GM12878 (cell line): ENCODE results near the gene ZMYND12. TPM values are rescaled to one million over a fixed set of nuclear protein-coding genes. Genes with fewer than 3 reads are reported as not detected.

Experiments
- ASH2L ChIP-seq: fragments of 300-600, 200-600 bp; sonication (generic); IDR thresholded peaks from 2 replicates; pipeline ENCODE4 v1.6.1; 2017; ENCODE audit warnings: low read depth, mild to moderate bottlenecking, borderline replicate concordance
- CEBPZ ChIP-seq: fragments of 150-350 bp; IDR thresholded peaks from 2 replicates; pipeline ENCODE4 v1.6.1; 2016; ENCODE audit warnings: low read depth, low read length
- CHD2 ChIP-seq: IDR thresholded peaks from 2 replicates; pipeline ENCODE4 v1.6.1; 2011; ENCODE audit warnings: low read depth, low read length, improper control_type of control experiment, borderline replicate concordance
- ETV6 ChIP-seq, 2 experiments: fragments of 450-650 bp in 1 of 2; IDR thresholded peaks in 1 of 2; conservative IDR thresholded peaks in 1 of 2; 2 replicates each; pipeline ENCODE4 v1.6.1; 2014; ENCODE audit warnings: antibody characterized with exemption in 1 of 2, borderline replicate concordance in 1 of 2, low read depth in 1 of 2, mild to moderate bottlenecking in 1 of 2, moderate library complexity in 1 of 2
- NFYA ChIP-seq: IDR thresholded peaks from 2 replicates; pipeline ENCODE4 v1.6.1; 2011; ENCODE audit warnings: low read depth, mild to moderate bottlenecking, low read length, improper control_type of control experiment, borderline replicate concordance
- NR2C1 ChIP-seq: fragments of 450-650 bp; IDR thresholded peaks from 2 replicates; pipeline ENCODE4 v1.6.1; 2017; ENCODE audit warnings: antibody characterized with exemption, mild to moderate bottlenecking, moderate library complexity
- PAX8 ChIP-seq: fragments of 450-650 bp; IDR thresholded peaks from 2 replicates; pipeline ENCODE4 v1.6.1; 2017; ENCODE audit warnings: mild to moderate bottlenecking, moderate library complexity
- SMC3 ChIP-seq: IDR thresholded peaks from 2 replicates; pipeline ENCODE4 v1.6.1; 2011; ENCODE audit warnings: low read length, improper control_type of control experiment, borderline replicate concordance
- TAF1 ChIP-seq: IDR thresholded peaks from 2 replicates; pipeline ENCODE4 v1.6.1; 2011; ENCODE audit warnings: mild to moderate bottlenecking, low read depth, low read length, borderline replicate concordance
- TCF3 ChIP-seq: IDR thresholded peaks from 2 replicates; pipeline ENCODE4 v1.6.1; 2012; ENCODE audit warnings: low read depth, mild to moderate bottlenecking, low read length, borderline replicate concordance; ENCODE audit not compliant: insufficient read depth
- ZNF217 ChIP-seq: fragments of 450-650 bp; IDR thresholded peaks from 2 replicates; pipeline ENCODE4 v1.6.1; 2017; ENCODE audit warnings: antibody characterized with exemption, mild to moderate bottlenecking
- ZNF622 ChIP-seq: fragments of 450-650 bp; IDR thresholded peaks from 2 replicates; pipeline ENCODE4 v1.6.1; 2017; ENCODE audit warnings: mild to moderate bottlenecking, inconsistent platforms
- polyA plus RNA-seq, 11 experiments: library from polyadenylated mRNA; depleted of rRNA in 4 of 11; unstranded in 6 of 11; stranded (reverse) in 5 of 11; fragments of >200 nt; fragmentation: Nextera tagmentation in 4 of 11; fragmentation: Illumina TruSeq in 1 of 11; extraction: Ambion mirVana in 4 of 11; extraction: Trizol in 1 of 11; gene quantifications; 1 replicate in 1 of 11; 2 replicates in 10 of 11; pipeline versions ENCODE4 v1.2.1 to v1.2.3, GENCODE V29; 2011 to 2016; ENCODE audit warnings: inconsistent platforms in 2 of 11, missing spikeins in 2 of 11, low read depth in 1 of 11
- total RNA-seq, 4 experiments: library from RNA; depleted of rRNA in 3 of 4; stranded (reverse); fragments of >200 nt in 3 of 4; fragmentation: Illumina TruSeq in 1 of 4; extraction: Trizol in 1 of 4; gene quantifications; 2 replicates each; pipeline versions ENCODE4 v1.2.1 to v1.2.3, GENCODE V29; 2013 to 2021
- TF ChIP-seq, protein P1 (sequence below): fragments of 450-650 bp; IDR thresholded peaks from 2 replicates; pipeline ENCODE4 v1.6.1; 2017; ENCODE audit warnings: borderline replicate concordance
- TF ChIP-seq, protein P2 (sequence below): IDR thresholded peaks from 2 replicates; pipeline ENCODE4 v1.6.1; 2012; ENCODE audit warnings: improper control_type of control experiment, low read depth, low read length; ENCODE audit not compliant: insufficient replicate concordance
- TF ChIP-seq, protein P3 (sequence below): IDR thresholded peaks from 2 replicates; pipeline ENCODE4 v1.6.1; 2011; ENCODE audit warnings: mild to moderate bottlenecking, low read depth, low read length, moderate library complexity; ENCODE audit not compliant: insufficient replicate concordance
- TF ChIP-seq, protein P4 (sequence below): IDR thresholded peaks from 2 replicates; pipeline ENCODE4 v1.6.1; 2011; ENCODE audit warnings: low read depth, low read length, improper control_type of control experiment, borderline replicate concordance

Gene ZMYND12
- total and polyA plus RNA-seq, 10 of the 15 experiments (the other 5 are each of a cell fraction or from before 2014, with no cell fraction given), result 0.26 to 1.4 (median 0.67) TPM

DNA sequence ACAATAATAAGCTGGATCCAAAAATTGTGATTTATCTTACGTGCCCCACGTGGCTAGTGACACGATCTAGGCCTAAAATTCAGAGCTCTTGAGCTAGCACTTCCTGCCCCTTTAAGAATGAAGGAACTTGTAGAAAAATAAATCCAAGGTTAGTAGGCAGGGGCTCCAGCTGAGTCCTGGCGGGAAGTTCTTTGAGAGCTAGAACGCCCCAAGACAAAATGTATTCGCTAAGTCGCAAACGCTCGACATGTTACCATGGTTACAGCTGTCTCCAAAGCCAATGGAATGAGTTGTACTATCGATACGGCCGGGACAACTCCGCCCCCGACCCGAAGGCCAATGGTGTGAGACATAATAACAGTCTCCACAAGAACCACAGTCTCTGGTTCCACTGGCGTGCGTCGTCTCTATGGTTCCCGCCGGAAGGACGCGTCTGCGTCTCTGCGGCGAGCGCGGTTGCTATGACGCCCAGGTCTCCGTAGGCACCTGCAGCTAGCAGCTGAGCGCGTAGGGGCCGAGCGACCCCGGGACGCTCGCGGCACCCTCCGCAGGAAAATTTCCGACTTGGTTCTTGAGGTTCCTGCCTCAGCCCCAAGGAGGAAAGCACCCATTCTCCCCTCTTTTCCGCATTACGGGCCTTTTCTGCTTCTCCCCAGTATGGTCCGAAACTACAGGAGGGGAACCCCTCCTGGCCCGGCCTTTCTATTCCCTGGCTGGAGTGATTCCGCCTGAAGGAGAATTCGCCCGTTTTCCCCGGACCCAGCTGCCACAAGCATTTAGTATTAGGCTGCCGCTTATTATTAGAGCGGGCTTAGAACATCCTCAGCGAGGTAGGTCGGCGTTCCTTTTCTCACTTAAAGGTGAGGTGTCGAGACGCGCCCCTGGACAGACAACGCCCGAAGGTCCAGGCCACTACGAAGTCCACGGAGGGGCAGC is 7.3 kb upstream of the ZMYND12 start, which contains the start of gene CCDC30 (continued):
- TF ChIP-seq, protein P1, sequence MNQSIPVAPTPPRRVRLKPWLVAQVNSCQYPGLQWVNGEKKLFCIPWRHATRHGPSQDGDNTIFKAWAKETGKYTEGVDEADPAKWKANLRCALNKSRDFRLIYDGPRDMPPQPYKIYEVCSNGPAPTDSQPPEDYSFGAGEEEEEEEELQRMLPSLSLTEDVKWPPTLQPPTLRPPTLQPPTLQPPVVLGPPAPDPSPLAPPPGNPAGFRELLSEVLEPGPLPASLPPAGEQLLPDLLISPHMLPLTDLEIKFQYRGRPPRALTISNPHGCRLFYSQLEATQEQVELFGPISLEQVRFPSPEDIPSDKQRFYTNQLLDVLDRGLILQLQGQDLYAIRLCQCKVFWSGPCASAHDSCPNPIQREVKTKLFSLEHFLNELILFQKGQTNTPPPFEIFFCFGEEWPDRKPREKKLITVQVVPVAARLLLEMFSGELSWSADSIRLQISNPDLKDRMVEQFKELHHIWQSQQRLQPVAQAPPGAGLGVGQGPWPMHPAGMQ, result no peak
- TF ChIP-seq CHD2 (peak; percentile 76), PAX8 (no peak), ZNF622 (no peak), ZNF217 (no peak), SMC3 (no peak), TAF1 (no peak), ASH2L (no peak), NFYA (no peak), ETV6 (conservative IDR thresholded peaks at IDR 0.05 in 1 of 2, IDR thresholded peaks at IDR 0.05 in 1 of 2; ENCODE audit: borderline replicate concordance in 1 of 2, low read depth in 1 of 2) (no peak), NR2C1 (no peak), CEBPZ (no peak), TCF3 (no peak)
- TF ChIP-seq, protein P2, sequence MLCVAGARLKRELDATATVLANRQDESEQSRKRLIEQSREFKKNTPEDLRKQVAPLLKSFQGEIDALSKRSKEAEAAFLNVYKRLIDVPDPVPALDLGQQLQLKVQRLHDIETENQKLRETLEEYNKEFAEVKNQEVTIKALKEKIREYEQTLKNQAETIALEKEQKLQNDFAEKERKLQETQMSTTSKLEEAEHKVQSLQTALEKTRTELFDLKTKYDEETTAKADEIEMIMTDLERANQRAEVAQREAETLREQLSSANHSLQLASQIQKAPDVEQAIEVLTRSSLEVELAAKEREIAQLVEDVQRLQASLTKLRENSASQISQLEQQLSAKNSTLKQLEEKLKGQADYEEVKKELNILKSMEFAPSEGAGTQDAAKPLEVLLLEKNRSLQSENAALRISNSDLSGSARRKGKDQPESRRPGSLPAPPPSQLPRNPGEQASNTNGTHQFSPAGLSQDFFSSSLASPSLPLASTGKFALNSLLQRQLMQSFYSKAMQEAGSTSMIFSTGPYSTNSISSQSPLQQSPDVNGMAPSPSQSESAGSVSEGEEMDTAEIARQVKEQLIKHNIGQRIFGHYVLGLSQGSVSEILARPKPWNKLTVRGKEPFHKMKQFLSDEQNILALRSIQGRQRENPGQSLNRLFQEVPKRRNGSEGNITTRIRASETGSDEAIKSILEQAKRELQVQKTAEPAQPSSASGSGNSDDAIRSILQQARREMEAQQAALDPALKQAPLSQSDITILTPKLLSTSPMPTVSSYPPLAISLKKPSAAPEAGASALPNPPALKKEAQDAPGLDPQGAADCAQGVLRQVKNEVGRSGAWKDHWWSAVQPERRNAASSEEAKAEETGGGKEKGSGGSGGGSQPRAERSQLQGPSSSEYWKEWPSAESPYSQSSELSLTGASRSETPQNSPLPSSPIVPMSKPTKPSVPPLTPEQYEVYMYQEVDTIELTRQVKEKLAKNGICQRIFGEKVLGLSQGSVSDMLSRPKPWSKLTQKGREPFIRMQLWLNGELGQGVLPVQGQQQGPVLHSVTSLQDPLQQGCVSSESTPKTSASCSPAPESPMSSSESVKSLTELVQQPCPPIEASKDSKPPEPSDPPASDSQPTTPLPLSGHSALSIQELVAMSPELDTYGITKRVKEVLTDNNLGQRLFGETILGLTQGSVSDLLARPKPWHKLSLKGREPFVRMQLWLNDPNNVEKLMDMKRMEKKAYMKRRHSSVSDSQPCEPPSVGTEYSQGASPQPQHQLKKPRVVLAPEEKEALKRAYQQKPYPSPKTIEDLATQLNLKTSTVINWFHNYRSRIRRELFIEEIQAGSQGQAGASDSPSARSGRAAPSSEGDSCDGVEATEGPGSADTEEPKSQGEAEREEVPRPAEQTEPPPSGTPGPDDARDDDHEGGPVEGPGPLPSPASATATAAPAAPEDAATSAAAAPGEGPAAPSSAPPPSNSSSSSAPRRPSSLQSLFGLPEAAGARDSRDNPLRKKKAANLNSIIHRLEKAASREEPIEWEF, result no peak
- TF ChIP-seq, protein P3, sequence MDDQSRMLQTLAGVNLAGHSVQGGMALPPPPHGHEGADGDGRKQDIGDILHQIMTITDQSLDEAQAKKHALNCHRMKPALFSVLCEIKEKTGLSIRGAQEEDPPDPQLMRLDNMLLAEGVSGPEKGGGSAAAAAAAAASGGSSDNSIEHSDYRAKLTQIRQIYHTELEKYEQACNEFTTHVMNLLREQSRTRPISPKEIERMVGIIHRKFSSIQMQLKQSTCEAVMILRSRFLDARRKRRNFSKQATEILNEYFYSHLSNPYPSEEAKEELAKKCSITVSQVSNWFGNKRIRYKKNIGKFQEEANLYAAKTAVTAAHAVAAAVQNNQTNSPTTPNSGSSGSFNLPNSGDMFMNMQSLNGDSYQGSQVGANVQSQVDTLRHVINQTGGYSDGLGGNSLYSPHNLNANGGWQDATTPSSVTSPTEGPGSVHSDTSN, result no peak
- TF ChIP-seq, protein P4, sequence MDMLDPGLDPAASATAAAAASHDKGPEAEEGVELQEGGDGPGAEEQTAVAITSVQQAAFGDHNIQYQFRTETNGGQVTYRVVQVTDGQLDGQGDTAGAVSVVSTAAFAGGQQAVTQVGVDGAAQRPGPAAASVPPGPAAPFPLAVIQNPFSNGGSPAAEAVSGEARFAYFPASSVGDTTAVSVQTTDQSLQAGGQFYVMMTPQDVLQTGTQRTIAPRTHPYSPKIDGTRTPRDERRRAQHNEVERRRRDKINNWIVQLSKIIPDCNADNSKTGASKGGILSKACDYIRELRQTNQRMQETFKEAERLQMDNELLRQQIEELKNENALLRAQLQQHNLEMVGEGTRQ, result no peak
